OCI-LY3 (cell line): ENCODE data around the gene ASXL1.

Source experiments
- H2AFZ ChIP-seq: fragments of 200-600, 300-600 bp; shearing (Covaris generic); 2 replicates; pipeline ENCODE4 v1.6.0; 2014; ENCODE audit warnings: antibody characterized with exemption, low read depth, low read length
- H3K27ac ChIP-seq: fragments of 200-600, 300-600 bp; sonication (generic); 2 replicates; pipeline ENCODE4 v1.5.1; 2014; ENCODE audit warnings: mild to moderate bottlenecking, low read length, moderate library complexity, mixed read lengths
- H3K27me3 ChIP-seq: fragments of 200-600, 300-600 bp; sonication (generic); 2 replicates; pipeline ENCODE4 v1.6.1; 2014; ENCODE audit warnings: low read depth, low read length, mixed read lengths
- H3K36me3 ChIP-seq: fragments of 200-600, 300-600 bp; sonication (generic); replicated peaks from 2 replicates; pipeline ENCODE3; 2014; ENCODE audit warnings: low read depth, low read length, mixed read lengths
- H3K4me1 ChIP-seq: fragments of 300-600, 200-600 bp; sonication (generic); 2 replicates; pipeline ENCODE4 v1.6.1; 2014; ENCODE audit warnings: low read length, mixed read lengths
- H3K4me2 ChIP-seq: fragments of 200-600, 300-600 bp; sonication (generic); 2 replicates; pipeline ENCODE4 v1.6.1; 2014; ENCODE audit warnings: low read length, mixed read lengths
- H3K4me3 ChIP-seq: fragments of 300-600, 200-600 bp; sonication (generic); 2 replicates; pipeline ENCODE4 v1.5.1; 2014; ENCODE audit warnings: antibody characterized with exemption, mild to moderate bottlenecking, low read length, moderate library complexity
- H3K79me2 ChIP-seq: fragments of 300-600, 200-600 bp; shearing (Covaris generic); 2 replicates; pipeline ENCODE4 v1.6.1; 2014; ENCODE audit warnings: mild to moderate bottlenecking, low read length, mixed read lengths
- H3K9ac ChIP-seq: fragments of 300-600, 200-600 bp; shearing (Covaris generic); 2 replicates; pipeline ENCODE4 v1.6.0; 2014; ENCODE audit warnings: mild to moderate bottlenecking, low read length, moderate library complexity
- H3K9me3 ChIP-seq: fragments of 200-600, 300-600 bp; shearing (Covaris generic); 2 replicates; pipeline ENCODE4 v1.6.1; 2014; ENCODE audit warnings: low read length, mixed read lengths; ENCODE audit not compliant: insufficient read depth
- H4K20me1 ChIP-seq: fragments of 200-600, 300-600 bp; sonication (generic); 2 replicates; pipeline ENCODE4 v1.6.1; 2016; ENCODE audit warnings: low read length, mixed read lengths; ENCODE audit not compliant: insufficient read depth
- EZH2phosphoT487 ChIP-seq: fragments of 200-600 bp; shearing (Covaris generic); IDR thresholded peaks from 2 replicates; pipeline ENCODE4 v1.6.1; 2018; ENCODE audit warnings: antibody characterized with exemption, mixed run types, low read depth
- TF ChIP-seq, protein P1 (sequence below): fragments of 200-600, 300-600 bp; sonication (generic); IDR thresholded peaks from 2 replicates; pipeline ENCODE4 v1.5.1; 2014; ENCODE audit warnings: antibody characterized with exemption, low read length, low read depth

Gene ASXL1

DNA sequence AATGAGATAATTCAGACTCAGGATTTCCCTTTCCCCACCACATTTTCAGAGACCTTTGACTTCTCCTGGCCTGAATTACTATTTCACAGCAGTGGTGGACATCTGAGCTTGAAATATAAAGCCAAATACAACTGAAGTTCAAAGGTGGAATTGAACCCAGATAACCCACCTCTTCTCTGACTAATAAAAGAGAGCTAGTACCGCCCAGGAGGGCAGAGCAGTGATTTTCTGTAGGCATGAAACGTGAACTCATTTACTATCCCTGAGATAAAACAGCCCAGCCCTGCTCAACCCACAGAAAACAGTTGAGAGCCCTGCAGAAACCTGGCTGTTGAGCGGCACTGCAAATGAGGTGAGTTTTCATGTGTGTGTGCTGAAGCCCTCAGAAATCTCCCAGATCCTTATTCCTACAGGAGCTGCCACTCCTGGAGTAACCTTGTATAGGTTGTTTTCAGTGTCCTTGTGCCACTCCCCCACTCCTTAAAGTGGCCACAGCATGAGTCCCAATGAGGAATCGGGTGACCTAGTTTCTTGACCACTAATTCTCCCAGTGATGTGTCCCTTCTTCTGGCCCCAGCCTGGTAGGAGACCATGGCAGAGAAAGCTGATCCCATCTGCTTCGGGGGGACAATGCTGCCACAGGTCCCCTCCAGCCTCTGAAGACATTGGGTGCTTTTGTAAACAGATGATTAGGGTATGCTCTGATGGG, 127.8 kb downstream of the ASXL1 start:
- no peak overlapping the region for H2AFZ ChIP-seq
- TF ChIP-seq EZH2phosphoT487: no peak
- TF ChIP-seq, protein P1, sequence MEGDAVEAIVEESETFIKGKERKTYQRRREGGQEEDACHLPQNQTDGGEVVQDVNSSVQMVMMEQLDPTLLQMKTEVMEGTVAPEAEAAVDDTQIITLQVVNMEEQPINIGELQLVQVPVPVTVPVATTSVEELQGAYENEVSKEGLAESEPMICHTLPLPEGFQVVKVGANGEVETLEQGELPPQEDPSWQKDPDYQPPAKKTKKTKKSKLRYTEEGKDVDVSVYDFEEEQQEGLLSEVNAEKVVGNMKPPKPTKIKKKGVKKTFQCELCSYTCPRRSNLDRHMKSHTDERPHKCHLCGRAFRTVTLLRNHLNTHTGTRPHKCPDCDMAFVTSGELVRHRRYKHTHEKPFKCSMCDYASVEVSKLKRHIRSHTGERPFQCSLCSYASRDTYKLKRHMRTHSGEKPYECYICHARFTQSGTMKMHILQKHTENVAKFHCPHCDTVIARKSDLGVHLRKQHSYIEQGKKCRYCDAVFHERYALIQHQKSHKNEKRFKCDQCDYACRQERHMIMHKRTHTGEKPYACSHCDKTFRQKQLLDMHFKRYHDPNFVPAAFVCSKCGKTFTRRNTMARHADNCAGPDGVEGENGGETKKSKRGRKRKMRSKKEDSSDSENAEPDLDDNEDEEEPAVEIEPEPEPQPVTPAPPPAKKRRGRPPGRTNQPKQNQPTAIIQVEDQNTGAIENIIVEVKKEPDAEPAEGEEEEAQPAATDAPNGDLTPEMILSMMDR: no peak
- peaks cover 9% of the 10 kb centered on the region; the same call in 1 of the 2 replicates for H3K4me1 ChIP-seq
- H3K79me2 ChIP-seq: no peaks in the 10 kb centered on the region
- no peak overlapping the region for H3K27ac ChIP-seq
- H3K36me3 ChIP-seq: no peaks in the 10 kb centered on the region
- no peak overlapping the region for H3K9ac ChIP-seq
- no peak overlapping the region for H3K4me3 ChIP-seq
- H3K9me3 ChIP-seq: no peaks in the 10 kb centered on the region
- no peaks in the 10 kb centered on the region for H4K20me1 ChIP-seq
- peaks cover 28% of the 10 kb centered on the region for H3K27me3 ChIP-seq
- H3K4me2 ChIP-seq: peak overlapping the region; percentile 95; the same call in 1 of the 2 replicates

- H3K27me3 ChIP-seq: peaks cover 23% of the 10 kb centered on the region
- H4K20me1 ChIP-seq: no peaks in the 10 kb centered on the region
- H3K9me3 ChIP-seq: no peaks in the 10 kb centered on the region
- TF ChIP-seq EZH2phosphoT487: no peak
- peaks cover 6% of the 10 kb centered on the region; the same call in 1 of the 2 replicates for H3K4me1 ChIP-seq
- H2AFZ ChIP-seq: no peak overlapping the region
- H3K4me3 ChIP-seq: no peak overlapping the region
- H3K27ac ChIP-seq: no peak overlapping the region
- no peak overlapping the region for H3K4me2 ChIP-seq
- no peaks in the 10 kb centered on the region for H3K36me3 ChIP-seq
- no peaks in the 10 kb centered on the region for H3K79me2 ChIP-seq
- H3K9ac ChIP-seq: no peak overlapping the region
Measured at GRCh38 chr20:32487381-32487780, 129.2 kb downstream of the ASXL1 start.

GRCh38 chr20:32488066-32488838, 130.1 kb downstream of the ASXL1 start:
- TF ChIP-seq EZH2phosphoT487: no peak
- TF ChIP-seq, protein P1: no peak

More at GRCh38 chr20:32488066-32488838, 130.1 kb downstream of the ASXL1 start:
- no peak overlapping the region for H2AFZ ChIP-seq
- H3K79me2 ChIP-seq: no peaks in the 10 kb centered on the region
- no peaks in the 10 kb centered on the region for H3K36me3 ChIP-seq
- H3K4me2 ChIP-seq: no peak overlapping the region
- no peaks in the 10 kb centered on the region for H4K20me1 ChIP-seq
- H3K27me3 ChIP-seq: peaks cover 21% of the 10 kb centered on the region
- no peak overlapping the region for H3K9ac ChIP-seq
- H3K9me3 ChIP-seq: no peaks in the 10 kb centered on the region
- no peak overlapping the region for H3K4me3 ChIP-seq
- no peak overlapping the region for H3K27ac ChIP-seq
- H3K4me1 ChIP-seq: 0 out of 2 replicates have a peak, but pooled peaks cover 4% of the 10 kb centered on the region
